SK-N-MC (cell line): Measurements from ENCODE around the gene GPR62.

ENCODE experiments used
- DNase-seq: peaks from one replicate; pipeline ENCODE4 v3.0.0-alpha.2; 2011; ENCODE audit warnings: low read depth, low spot score
- H3K27ac ChIP-seq: fragments of 200-600 bp; sonication (generic); 2 replicates; pipeline ENCODE4 v1.5.1; 2016; ENCODE audit warnings: mixed run types
- H3K36me3 ChIP-seq: fragments of 200-600 bp; sonication (generic); 2 replicates; pipeline ENCODE4 v1.6.1; 2017; ENCODE audit warnings: antibody characterized with exemption, low read length, mixed read lengths; ENCODE audit not compliant: insufficient read depth
- H3K4me3 ChIP-seq: fragments of 200-600 bp; sonication (generic); 2 replicates; pipeline ENCODE4 v1.5.1; 2016
- H3K9ac ChIP-seq: fragments of 200-600 bp; sonication (generic); 2 replicates; pipeline ENCODE4 v1.8.0; 2017; ENCODE audit warnings: mixed run types, mixed read lengths; ENCODE audit not compliant: insufficient read length
- H3K9me3 ChIP-seq: fragments of 200-600 bp; sonication (generic); 2 replicates; pipeline ENCODE4 v1.6.1; 2017; ENCODE audit warnings: low read depth, mild to moderate bottlenecking, antibody characterized with exemption, low read length, moderate library complexity, mixed read lengths
- EZH2 ChIP-seq: fragments of 200-600 bp; sonication (generic); IDR thresholded peaks from one replicate; pipeline ENCODE4 v1.6.1; 2017; ENCODE audit warnings: antibody characterized with exemption
- FOXP2 ChIP-seq: optimal IDR thresholded peaks from 2 replicates; pipeline ENCODE3; 2011; ENCODE audit warnings: mild to moderate bottlenecking, moderate library complexity; ENCODE audit not compliant: insufficient read depth; ENCODE audit errors: extremely low read length, control extremely low read depth
- POLR2AphosphoS5 ChIP-seq: IDR thresholded peaks from 2 replicates; pipeline ENCODE4 v1.6.1; 2012; ENCODE audit warnings: mild to moderate bottlenecking, low read depth, low read length, borderline replicate concordance

GPR62 gene

GRCh38 chr3:51998774-51999173 is 43.6 kb downstream of the GPR62 start:
- no peak for DNase-seq
- TF ChIP-seq FOXP2 (no peak), EZH2 (no peak), POLR2AphosphoS5 (no peak)
- Histone ChIP-seq H3K36me3 (peaks cover 16% of the 10 kb centered on the region), H3K27ac (no peak overlapping the region), H3K4me3 (no peak overlapping the region), H3K9ac (no peak overlapping the region), H3K9me3 (no peaks in the 10 kb centered on the region)

DNA sequence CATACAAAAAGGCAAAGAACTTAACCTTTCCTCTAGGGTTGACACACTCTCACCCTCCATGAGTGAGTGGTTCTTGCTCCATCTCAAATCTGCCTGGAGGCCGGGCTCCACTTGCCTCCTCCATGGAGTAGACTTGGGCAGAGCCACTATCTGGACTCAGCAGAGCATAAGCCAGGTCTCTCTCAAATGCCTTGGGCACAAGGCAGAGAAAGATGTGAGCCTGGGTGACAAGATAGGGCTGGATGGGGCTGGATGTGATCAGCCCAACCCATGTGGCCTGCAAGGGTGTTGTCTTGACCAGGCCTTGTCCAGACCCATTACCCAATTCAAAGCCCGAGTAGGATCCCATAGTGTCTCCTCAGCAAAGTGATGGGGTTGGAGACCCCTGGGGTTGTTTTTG is 44.7 kb downstream of the GPR62 start:
- Histone ChIP-seq H3K27ac (no peak overlapping the region), H3K4me3 (no peak overlapping the region), H3K9me3 (no peaks in the 10 kb centered on the region), H3K9ac (no peak overlapping the region), H3K36me3 (peaks cover 5% of the 10 kb centered on the region)
- DNase-seq: no peak
- TF ChIP-seq FOXP2: no peak
- no peak for TF ChIP-seq EZH2
- TF ChIP-seq POLR2AphosphoS5: no peak

DNA sequence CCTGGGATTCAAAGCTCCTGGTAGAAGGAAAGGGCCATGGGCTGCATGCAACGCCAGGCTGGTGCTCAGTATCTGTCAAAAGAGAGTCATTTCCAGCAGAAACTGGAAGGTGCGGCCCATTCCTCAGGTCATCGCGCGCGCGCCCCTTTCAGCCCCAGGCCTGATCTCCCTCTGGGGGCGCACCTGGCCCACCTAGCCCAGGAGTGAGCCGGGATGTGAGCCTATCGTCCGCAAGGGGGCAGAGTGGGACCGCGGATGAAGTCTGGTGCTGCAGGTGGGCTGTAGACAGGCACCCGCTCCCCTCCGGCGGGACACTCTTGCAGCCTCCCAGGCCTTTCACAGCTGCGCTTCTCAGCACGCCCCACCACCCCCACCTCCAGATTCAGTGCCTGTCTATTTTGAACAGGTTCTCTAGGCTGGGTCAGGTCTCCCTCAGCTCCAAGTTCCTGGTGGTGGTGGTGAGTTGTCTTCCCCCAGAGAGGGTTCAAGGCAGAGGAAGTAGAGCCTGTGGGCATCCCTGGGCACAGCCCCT is 46.3 kb downstream of the GPR62 start:
- no peak for DNase-seq
- TF ChIP-seq POLR2AphosphoS5: no peak
- TF ChIP-seq FOXP2: no peak
- TF ChIP-seq EZH2: no peak
- no peaks in the 10 kb centered on the region for H3K36me3 ChIP-seq
- H3K9me3 ChIP-seq: no peaks in the 10 kb centered on the region
- no peak overlapping the region for H3K4me3 ChIP-seq
- H3K27ac ChIP-seq: no peak overlapping the region
- H3K9ac ChIP-seq: no peak overlapping the region

GRCh38 chr3:52002748-52003147 is 47.6 kb downstream of the GPR62 start:
- Histone ChIP-seq H3K4me3 (no peak overlapping the region), H3K27ac (no peak overlapping the region), H3K9me3 (no peaks in the 10 kb centered on the region), H3K36me3 (no peaks in the 10 kb centered on the region), H3K9ac (no peak overlapping the region)
- DNase-seq: no peak
- TF ChIP-seq FOXP2 (no peak), EZH2 (no peak), POLR2AphosphoS5 (no peak)

- TF ChIP-seq FOXP2 (no peak), POLR2AphosphoS5 (no peak), EZH2 (no peak)
- Histone ChIP-seq H3K36me3 (no peaks in the 10 kb centered on the region), H3K4me3 (no peak overlapping the region), H3K27ac (no peak overlapping the region), H3K9ac (no peak overlapping the region), H3K9me3 (no peaks in the 10 kb centered on the region)
- no peak for DNase-seq
Observed at GRCh38 chr3:52004163-52004787, 49.1 kb downstream of the GPR62 start.

GRCh38 chr3:52004906-52005395 is 49.8 kb downstream of the GPR62 start:
- DNase-seq: no peak
- no peak for TF ChIP-seq EZH2
- H3K27ac ChIP-seq: peak overlapping the region; percentile 31; the same call in 1 of the 2 replicates
- H3K4me3 ChIP-seq: peak overlapping the region; percentile 48
- peak overlapping the region; percentile 45 for H3K9ac ChIP-seq
- H3K9me3 ChIP-seq: no peaks in the 10 kb centered on the region
- H3K36me3 ChIP-seq: no peaks in the 10 kb centered on the region

DNA sequence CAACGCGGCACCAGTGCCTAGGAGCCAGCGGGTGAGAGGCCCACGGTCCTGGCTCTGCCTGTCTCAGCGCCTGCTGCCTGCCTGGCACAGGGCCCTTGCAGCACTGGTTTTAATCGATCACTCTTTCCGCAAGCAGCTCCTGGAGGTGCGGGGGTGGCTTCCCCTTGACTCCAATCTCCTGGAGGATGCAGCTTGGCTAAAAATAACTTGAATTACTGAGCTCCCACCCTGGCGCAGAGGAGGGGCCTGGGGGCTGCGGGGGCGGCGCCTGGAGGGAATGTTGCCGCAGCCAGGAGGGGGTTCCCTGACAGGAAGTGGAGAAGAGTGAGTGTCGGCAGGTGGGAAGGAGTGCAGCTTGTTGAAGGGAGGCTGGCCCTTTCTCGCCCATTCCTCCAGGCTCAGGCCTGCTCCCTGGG is 50.4 kb downstream of the GPR62 start:
- DNase-seq: peak; percentile 50
- Histone ChIP-seq H3K36me3 (no peaks in the 10 kb centered on the region), H3K9me3 (no peaks in the 10 kb centered on the region), H3K9ac (no peak overlapping the region), H3K4me3 (peak overlapping the region; percentile 48), H3K27ac (0 out of 2 replicates have a peak overlapping the region, but pooled peaks have one; percentile 31)
- TF ChIP-seq FOXP2: no peak
- no peak; the same call in none of the 2 replicates for TF ChIP-seq POLR2AphosphoS5
- no peak for TF ChIP-seq EZH2

DNA sequence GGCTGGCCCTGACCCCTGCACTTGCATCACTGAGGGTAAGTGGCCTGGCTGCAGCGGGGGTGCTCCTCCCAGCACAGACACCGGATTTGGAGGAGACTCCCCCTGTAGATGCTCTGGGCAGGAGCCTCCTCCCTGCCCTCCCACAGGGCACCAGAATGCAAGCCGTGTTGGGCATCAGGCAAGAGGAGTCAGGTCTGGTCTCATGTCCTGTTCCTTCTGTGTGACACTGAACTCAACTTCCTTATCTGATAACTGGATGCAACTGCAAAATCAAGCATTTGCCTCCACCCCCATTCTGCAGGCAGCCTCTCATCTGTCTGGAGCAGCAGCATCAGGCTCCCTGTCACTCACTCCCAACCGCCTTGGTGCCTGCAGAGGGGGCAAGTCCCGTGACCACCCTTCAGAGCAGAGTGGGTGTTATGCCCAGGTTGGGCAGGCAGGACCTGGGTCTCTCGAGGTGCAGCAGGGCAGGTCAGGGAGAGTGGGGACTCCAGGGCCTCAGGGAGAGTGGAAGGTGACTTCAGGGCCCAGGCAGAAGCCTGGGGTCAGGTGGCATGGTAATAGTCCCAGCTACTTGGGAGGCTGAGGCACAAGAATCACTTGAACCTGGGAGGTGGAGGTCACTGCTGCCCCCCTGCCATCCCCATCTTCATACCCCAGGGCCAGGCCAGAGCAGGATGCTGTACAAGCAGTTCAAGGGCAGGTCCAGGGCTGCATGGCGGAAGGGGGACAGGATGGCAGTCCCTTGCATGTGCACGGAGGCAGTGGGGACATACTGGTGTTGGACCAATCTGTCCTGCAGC is 51.0 kb downstream of the GPR62 start:
- TF ChIP-seq POLR2AphosphoS5 (no peak; the same call in 1 of the 2 replicates), FOXP2 (no peak), EZH2 (no peak)
- no peaks in the 10 kb centered on the region for H3K36me3 ChIP-seq
- H3K9ac ChIP-seq: no peak overlapping the region
- no peak for DNase-seq
- peak overlapping the region; percentile 48 for H3K4me3 ChIP-seq
- no peaks in the 10 kb centered on the region for H3K9me3 ChIP-seq
- no peak overlapping the region for H3K27ac ChIP-seq

DNA sequence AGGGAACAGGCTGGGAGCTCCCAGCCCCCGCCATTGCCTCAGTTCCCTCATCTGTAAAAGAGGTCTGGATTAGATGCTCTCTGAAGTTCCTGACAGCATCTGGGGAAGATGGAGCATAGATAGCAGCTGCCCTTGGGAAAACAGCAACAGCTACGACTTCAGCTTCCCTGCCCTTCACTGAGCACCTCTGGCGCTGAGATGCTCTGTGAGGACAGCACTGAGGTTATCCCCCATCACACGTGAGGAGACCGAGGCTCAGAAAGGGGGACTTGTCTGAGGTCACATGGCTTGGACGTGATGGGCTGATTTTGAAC is 51.6 kb downstream of the GPR62 start:
- Histone ChIP-seq H3K36me3 (no peaks in the 10 kb centered on the region), H3K9ac (no peak overlapping the region), H3K27ac (no peak overlapping the region), H3K4me3 (no peak overlapping the region), H3K9me3 (no peaks in the 10 kb centered on the region)
- no peak for DNase-seq
- TF ChIP-seq EZH2: no peak
- no peak for TF ChIP-seq FOXP2
- TF ChIP-seq POLR2AphosphoS5: no peak
